ENCODE measurements around the gene KCTD16. TPM values are rescaled to one million over a fixed set of nuclear protein-coding genes. Genes with fewer than 3 reads are reported as not detected.

The KCTD16 gene
- total and polyA plus RNA-seq, 2 donors (not counting 1 experiment from before 2014, with no cell fraction given), result not detected

DNA sequence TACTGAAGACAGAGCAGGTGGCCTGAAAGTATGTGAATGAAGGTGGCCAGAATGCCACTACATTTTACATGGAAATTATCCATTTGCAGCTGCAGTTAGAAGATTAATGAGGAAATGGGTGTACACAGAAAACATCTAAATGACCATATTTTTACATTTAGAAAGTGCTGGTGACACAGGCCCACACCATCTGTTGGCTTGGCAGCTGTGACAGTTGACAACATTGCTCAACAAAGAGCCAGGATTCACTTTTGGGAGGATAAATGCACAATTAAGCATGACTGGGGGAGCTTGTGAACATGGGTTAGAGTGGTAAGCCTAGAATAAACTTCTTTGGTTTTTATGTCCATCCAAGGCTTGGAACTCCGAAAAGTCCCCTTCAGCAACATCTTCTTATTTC is 360.5 kb downstream of the KCTD16 start:
- intact Hi-C loops (cut with micrococcal nuclease), result no loop called here
- H3K9me3 Mint-ChIP-seq (ENCODE audit: insufficient read depth), result peaks cover 4% of the 10 kb centered on the region
- Histone ChIP-seq H3K79me2 (ENCODE audit: control insufficient read depth, insufficient read depth, low read length) (no peaks in the 10 kb centered on the region), H3K27me3 (replicated peaks in 1 of 4; ENCODE audit: control extremely low read depth in 1 of 4, control insufficient read depth in 3 of 4, insufficient read depth in 4 of 4, low read length in 3 of 4) (no peaks in the 10 kb centered on the region), H3K4me3 (ENCODE audit: control extremely low read depth in 1 of 5, extremely low read depth in 1 of 5, insufficient read depth in 1 of 5, low read depth in 2 of 5, low read length in 4 of 5) (no peak overlapping the region), H3K27ac (ENCODE audit: low read length in 2 of 2) (no peak overlapping the region), H3K4me1 (ENCODE audit: control insufficient read depth in 2 of 2, insufficient read depth in 2 of 2, low read length in 2 of 2) (no peaks in the 10 kb centered on the region), H2AFZ (ENCODE audit: insufficient read depth, low read depth, low read length, poor library complexity, severe bottlenecking) (no peak overlapping the region), H3K9me3 (ENCODE audit: control extremely low read depth in 1 of 3, control insufficient read depth in 2 of 3, insufficient read depth in 1 of 3, low read length in 2 of 3) (peaks cover 0 to 6% (median 0%) of the 10 kb centered on the region in 3 donors), H4K20me1 (ENCODE audit: control insufficient read depth, insufficient read depth, low read length, poor library complexity, severe bottlenecking) (no peaks in the 10 kb centered on the region), H3K9ac (ENCODE audit: low read length) (no peak overlapping the region), H3K36me3 (replicated peaks in 1 of 2; ENCODE audit: control extremely low read depth in 1 of 2, control insufficient read depth in 1 of 2, extremely low read depth in 1 of 2, insufficient read depth in 2 of 2, low read length in 1 of 2) (no peaks in the 10 kb centered on the region), H3K4me2 (replicated peaks; ENCODE audit: low read depth, low read length, poor library complexity, severe bottlenecking) (no peak overlapping the region)
- WGBS (ENCODE audit: insufficient coverage), result 100% methylated on average over 1 of the region's 1 CpG
- no peaks in the 10 kb centered on the region for H3K27me3 Mint-ChIP-seq
- no peak for TF ChIP-seq EZH2 (IDR thresholded peaks at IDR 0.05; ENCODE audit: borderline replicate concordance, insufficient read depth, low read depth, low read length, poor library complexity, severe bottlenecking)
- TF ChIP-seq, protein P1, sequence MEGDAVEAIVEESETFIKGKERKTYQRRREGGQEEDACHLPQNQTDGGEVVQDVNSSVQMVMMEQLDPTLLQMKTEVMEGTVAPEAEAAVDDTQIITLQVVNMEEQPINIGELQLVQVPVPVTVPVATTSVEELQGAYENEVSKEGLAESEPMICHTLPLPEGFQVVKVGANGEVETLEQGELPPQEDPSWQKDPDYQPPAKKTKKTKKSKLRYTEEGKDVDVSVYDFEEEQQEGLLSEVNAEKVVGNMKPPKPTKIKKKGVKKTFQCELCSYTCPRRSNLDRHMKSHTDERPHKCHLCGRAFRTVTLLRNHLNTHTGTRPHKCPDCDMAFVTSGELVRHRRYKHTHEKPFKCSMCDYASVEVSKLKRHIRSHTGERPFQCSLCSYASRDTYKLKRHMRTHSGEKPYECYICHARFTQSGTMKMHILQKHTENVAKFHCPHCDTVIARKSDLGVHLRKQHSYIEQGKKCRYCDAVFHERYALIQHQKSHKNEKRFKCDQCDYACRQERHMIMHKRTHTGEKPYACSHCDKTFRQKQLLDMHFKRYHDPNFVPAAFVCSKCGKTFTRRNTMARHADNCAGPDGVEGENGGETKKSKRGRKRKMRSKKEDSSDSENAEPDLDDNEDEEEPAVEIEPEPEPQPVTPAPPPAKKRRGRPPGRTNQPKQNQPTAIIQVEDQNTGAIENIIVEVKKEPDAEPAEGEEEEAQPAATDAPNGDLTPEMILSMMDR (IDR thresholded peaks at IDR 0.05), result no peak
- DNase-seq (no peak), ATAC-seq (ENCODE audit: low read depth) (no peak)
- H3K4me1 Mint-ChIP-seq, result no peaks in the 10 kb centered on the region
- no peak overlapping the region for H3K4me3 Mint-ChIP-seq
- no peak overlapping the region for H3K27ac Mint-ChIP-seq
- CTCF ChIA-PET, result no interaction called here
- POLR2A ChIA-PET, result no interaction called here

Small RNA genes within 50 kb of the gene (small RNA-seq; reads per million reads assigned to genes)
- gene CKS1BP5 (ENCODE audit: insufficient read length, low read depth, low replicate concordance) (not detected), gene RN7SL87P (ENCODE audit: insufficient read length, low read depth, low replicate concordance) (not detected)

Other genes starting within 250 kb of the KCTD16 start
- gene YIPF5, start 214 bp upstream of the KCTD16 start, total RNA-seq, result 24.0 and 24.3 TPM in 2 replicates
- gene YIPF5, start 214 bp upstream of the KCTD16 start, polyA plus RNA-seq, result 7.2 and 7.9 TPM in 2 replicates